ENCODE results near the gene CPB2.

- TF ChIP-seq CTCF (optimal IDR thresholded peaks at IDR 0.05 in 1 of 3, IDR thresholded peaks at IDR 0.05 in 1 of 3, conservative IDR thresholded peaks at IDR 0.05 in 1 of 3; ENCODE audit: extremely low read depth in 1 of 3, insufficient read depth in 2 of 3, low read length in 3 of 3) (no peak), EZH2 (IDR thresholded peaks at IDR 0.05; ENCODE audit: low read length) (no peak)
These were observed 3.2 kb downstream of the CPB2 start for GRCh38 chr13:46101484-46102254.
